HepG2 (cell line): ENCODE results near the gene PTGR1. TPM values are rescaled to one million over a fixed set of nuclear protein-coding genes. Genes with fewer than 3 reads are reported as not detected.
A peak's percentile ranks its signal among the peaks of the same experiment; 100 is the strongest.

Source experiments
- ATAC-seq: fragments of 200-7000 bp; cut with Tn5 transposase; 3 replicates; pipeline ENCODE4 v1.9.1; 2020; ENCODE audit warnings: mild to moderate bottlenecking, moderate library complexity
- BruUV-seq: library from RNA; stranded (reverse); fragments of 400-500 nt; replicated peaks from 2 replicates; lab custom pipeline; 2021; lab: Mats Ljungman, UMichigan
- CTCF ChIA-PET: fragments of 300-600 bp; formaldehyde crosslinking; extraction: SDS; loops from one replicate; lab custom pipeline; 2021; ENCODE audit warnings: low total read pairs, inconsistent platforms, low intra/inter-chr PET ratio; lab: Yijun Ruan, JAX
- POLR2A ChIA-PET: fragments of 350-600 bp; sonication (Branson Sonifier 250); formaldehyde crosslinking; loops from one replicate; lab custom pipeline; 2020; ENCODE audit warnings: antibody characterized with exemption, inconsistent platforms; lab: Yijun Ruan, JAX
- DNase-seq: peaks from one replicate; pipeline ENCODE4 v3.0.0-alpha.2; 2015; ENCODE audit warnings: low spot score
- FAIRE-seq: peaks from 3 replicates; lab custom pipeline; 2011; peaks lifted over from hg19 to GRCh38; lab: Jason Lieb, UNC
- H2AFZ ChIP-seq: one replicate; pipeline ENCODE4 v1.6.1; 2011; ENCODE audit warnings: low read length, inconsistent platforms
- H3K27ac ChIP-seq: fragments of 300-600 bp; 3 replicates; pipeline ENCODE4 v1.8.0; 2011; ENCODE audit warnings: mixed run types, mild to moderate bottlenecking, mixed read lengths, low read length, inconsistent platforms; ENCODE audit not compliant: insufficient read depth; ENCODE audit errors: extremely low read length
- H3K27me3 ChIP-seq, 2 experiments: fragments of 200-600 bp in 1 of 2; 2 replicates in 1 of 2; 3 replicates in 1 of 2; pipeline versions ENCODE4 v1.6.0 to v1.8.0; 2011; ENCODE audit warnings: low read length in 2 of 2, mild to moderate bottlenecking in 2 of 2, moderate library complexity in 2 of 2, inconsistent platforms in 1 of 2; ENCODE audit not compliant: insufficient read depth in 2 of 2, control insufficient read depth in 1 of 2
- H3K36me3 ChIP-seq, 2 experiments: fragments of 200-600 bp in 1 of 2; replicated peaks in 1 of 2; 2 replicates in 1 of 2; 3 replicates in 1 of 2; pipeline versions ENCODE4 v1.5.1 to v1.8.0; 2011; ENCODE audit warnings: low read length in 2 of 2, inconsistent platforms in 1 of 2; ENCODE audit not compliant: insufficient read depth in 2 of 2, control insufficient read depth in 1 of 2
- H3K4me1 ChIP-seq: 2 replicates; pipeline ENCODE4 v1.5.1; 2012; ENCODE audit warnings: low read length, inconsistent platforms; ENCODE audit not compliant: insufficient read depth
- H3K4me2 ChIP-seq: 2 replicates; pipeline ENCODE4 v1.6.0; 2011; ENCODE audit warnings: low read depth, low read length, inconsistent platforms
- H3K4me3 ChIP-seq, 3 experiments: fragments of 200-600 bp in 1 of 3; sonication (generic), shearing (Covaris generic) in 1 of 3; replicated peaks in 1 of 3; 2 replicates each; pipeline ENCODE4 v1.5.1; 2011 to 2016; ENCODE audit warnings: low read length in 3 of 3, inconsistent platforms in 2 of 3, low read depth in 2 of 3, mild to moderate bottlenecking in 2 of 3, control low read depth in 1 of 3, mixed read lengths in 1 of 3; ENCODE audit not compliant: insufficient read depth in 1 of 3
- H3K79me2 ChIP-seq: one replicate; pipeline ENCODE4 v1.6.1; 2011; ENCODE audit warnings: low read length, inconsistent platforms; ENCODE audit not compliant: insufficient read depth
- H3K9ac ChIP-seq: 2 replicates; pipeline ENCODE4 v1.6.0; 2011; ENCODE audit warnings: mild to moderate bottlenecking, low read depth, low read length, inconsistent platforms; ENCODE audit not compliant: insufficient read depth
- H3K9me3 ChIP-seq: 2 replicates; pipeline ENCODE4 v1.5.1; 2012; ENCODE audit warnings: mild to moderate bottlenecking, low read length
- H4K20me1 ChIP-seq: 2 replicates; pipeline ENCODE4 v1.6.0; 2011; ENCODE audit warnings: inconsistent platforms, mild to moderate bottlenecking, low read length, moderate library complexity; ENCODE audit not compliant: insufficient read depth
- ARID4A ChIP-seq: sonication (generic); formaldehyde crosslinking; IDR thresholded peaks from 2 replicates; pipeline ENCODE4 v1.5.0; 2020; ENCODE audit warnings: mild to moderate bottlenecking, missing genetic modification reagents, borderline replicate concordance
- BCL3 ChIP-seq: sonication (generic); formaldehyde crosslinking; IDR thresholded peaks from 2 replicates; pipeline ENCODE4 v1.5.1; 2020; ENCODE audit warnings: mild to moderate bottlenecking, missing genetic modification reagents, moderate library complexity
- FOSL2 ChIP-seq: sonication (generic); formaldehyde crosslinking; IDR thresholded peaks from 2 replicates; pipeline ENCODE4 v1.4.0; 2020; ENCODE audit warnings: missing genetic modification reagents
- KLF6 ChIP-seq: IDR thresholded peaks from 2 replicates; pipeline ENCODE4 v1.8.0; 2016; ENCODE audit warnings: missing biosample characterization, missing genetic modification reagents
- PHF5A ChIP-seq: IDR thresholded peaks from one replicate; pipeline ENCODE4 v1.6.1; 2018; ENCODE audit warnings: low read depth, missing genetic modification reagents; ENCODE audit not compliant: unreplicated experiment
- RORA ChIP-seq: sonication (generic); formaldehyde crosslinking; IDR thresholded peaks from 2 replicates; pipeline ENCODE4 v1.5.0; 2020; ENCODE audit warnings: mild to moderate bottlenecking, missing genetic modification reagents, moderate library complexity
- TBX2 ChIP-seq: sonication (generic); formaldehyde crosslinking; IDR thresholded peaks from 2 replicates; pipeline ENCODE4 v1.5.0; 2020; ENCODE audit warnings: missing genetic modification reagents, mild to moderate bottlenecking, borderline replicate concordance
- ZKSCAN1 ChIP-seq: fragments of 150-350 bp; IDR thresholded peaks from 2 replicates; pipeline ENCODE4 v1.6.1; 2014; ENCODE audit warnings: low read length
- ZNF121 ChIP-seq: sonication (generic); formaldehyde crosslinking; IDR thresholded peaks from 2 replicates; pipeline ENCODE4 v1.5.0; 2020; ENCODE audit warnings: mild to moderate bottlenecking, missing genetic modification reagents
- ZNF776 ChIP-seq: sonication (generic); formaldehyde crosslinking; IDR thresholded peaks from 2 replicates; pipeline ENCODE4 v1.4.0; 2020; ENCODE audit warnings: mild to moderate bottlenecking, missing genetic modification reagents
- ZNF781 ChIP-seq: sonication (generic); formaldehyde crosslinking; IDR thresholded peaks from 2 replicates; pipeline ENCODE4 v1.5.1; 2020; ENCODE audit warnings: borderline replicate concordance, mild to moderate bottlenecking, missing genetic modification reagents; ENCODE audit errors: not compliant biosample characterization
- ZSCAN22 ChIP-seq: sonication (generic); formaldehyde crosslinking; IDR thresholded peaks from 2 replicates; pipeline ENCODE4 v1.4.0; 2020; ENCODE audit warnings: mild to moderate bottlenecking, missing genetic modification reagents
- WGBS: methylation state at CpG from one replicate; pipeline ENCODE4 v1.1.6; 2017; ENCODE audit warnings: low lambda C conversion rate; 5-methylcytosine and 5-hydroxymethylcytosine counted together
- in situ Hi-C: cut with HindIII; loops from 2 replicates; pipeline ENCODE4 v1.10.0; 2017; ENCODE audit warnings: low pct_unique_long_range_greater_than_20kb; ENCODE audit not compliant: extremely low pct_ligation_motif_present
- intact Hi-C: fragments of 100-400 bp; cut with micrococcal nuclease; formaldehyde crosslinking; loops from one replicate; pipeline ENCODE4 v1.10.0; 2022; ENCODE audit not compliant: unreplicated experiment
- polyA plus RNA-seq, 8 experiments: library from polyadenylated mRNA; depleted of rRNA in 3 of 8; stranded (reverse) in 7 of 8; unstranded in 1 of 8; fragments of >200 nt; fragmentation: Illumina TruSeq in 4 of 8; extraction: Trizol in 4 of 8; gene quantifications; 2 replicates each; pipeline versions ENCODE4 v1.2.1 to v1.2.3, GENCODE V29; 2011 to 2016; ENCODE audit warnings: low read depth in 4 of 8, missing spikeins in 1 of 8, mixed read lengths in 1 of 8; ENCODE audit not compliant: insufficient read depth in 1 of 8
- total RNA-seq, 5 experiments: library from RNA; depleted of rRNA; stranded (reverse); fragments of >200 nt; fragmentation: Illumina TruSeq; extraction: Trizol; gene quantifications; 2 replicates each; pipeline ENCODE4 v1.2.3, GENCODE V29; 2016; ENCODE audit warnings: low read depth in 1 of 5

The PTGR1 gene
- total and polyA plus RNA-seq, 2 of the 13 experiments (the other 11 are each of a cell fraction or from before 2014, with no cell fraction given): 6.0 to 15.8 TPM

GRCh38 chr9:111645806-111646205, 46.4 kb upstream of the PTGR1 start:
- no peak overlapping the region for H3K9ac ChIP-seq
- no TSS peak for BruUV-seq
- TF ChIP-seq ARID4A (CRISPR knock-in tag) (no peak), ZNF776 (CRISPR knock-in tag) (no peak), TBX2 (CRISPR knock-in tag) (no peak), ZKSCAN1 (no peak), PHF5A (CRISPR knock-in tag) (no peak), FOSL2 (CRISPR knock-in tag) (peak; percentile 41; the same call in 1 of the 2 replicates), ZNF781 (CRISPR knock-in tag) (no peak), ZNF121 (peak; percentile 62; the same call in 1 of the 2 replicates), RORA (CRISPR knock-in tag) (no peak), KLF6 (CRISPR knock-in tag) (no peak), ZSCAN22 (no peak), BCL3 (CRISPR knock-in tag) (no peak)
- TF ChIP-seq, all 625 proteins: peak for 2
- DNase-seq (no peak), ATAC-seq (no peak), FAIRE-seq (no peak)
- no peaks in the 10 kb centered on the region for H3K9me3 ChIP-seq
- no peak overlapping the region for H2AFZ ChIP-seq
- no peaks in the 10 kb centered on the region for H3K79me2 ChIP-seq
- H3K36me3 ChIP-seq: peaks cover 1 to 37% of the 10 kb centered on the region in 2 experiments; a peak in 3 of 5 replicates
- no peak overlapping the region for H3K4me2 ChIP-seq
- WGBS: 88% methylated on average over 1 of the region's 1 CpG
- CTCF ChIA-PET: no interaction called here
- H3K27me3 ChIP-seq: no peaks in the 10 kb centered on the region
- in situ Hi-C loops (no loop called here), intact Hi-C loops (no loop called here)
- POLR2A ChIA-PET: interaction anchor here (1.4 kb wide), 1 partner anchor 48 kb away, joined by 5 read pairs; no protein-coding TSS in a partner anchor
- H3K27ac ChIP-seq: no peak overlapping the region
- H4K20me1 ChIP-seq: no peaks in the 10 kb centered on the region
- peaks cover 20% of the 10 kb centered on the region for H3K4me1 ChIP-seq
- no peak overlapping the region for H3K4me3 ChIP-seq
